Measurements from ENCODE around the gene PPME1. TPM values are rescaled to one million over a fixed set of nuclear protein-coding genes. Genes with fewer than 3 reads are reported as not detected.

The PPME1 gene
- total and polyA plus RNA-seq, 9 of the 15 experiments (the other 6 are each of a cell fraction or from before 2014, with no cell fraction given) = 9.8 to 81.7 (median 37.6) TPM

- BruUV-seq (replicated peaks) = no TSS peak
- no peak for FAIRE-seq
- TF ChIP-seq CBX3 (IDR thresholded peaks at IDR 0.05; ENCODE audit: borderline replicate concordance in 1 of 2, low read length in 2 of 2) (no peak), ZNF140 (CRISPR knock-in tag; IDR thresholded peaks at IDR 0.05) (no peak), ZNF311 (CRISPR knock-in tag; IDR thresholded peaks at IDR 0.05) (no peak), NFATC3 (IDR thresholded peaks at IDR 0.05) (no peak), ZNF354B (CRISPR knock-in tag; IDR thresholded peaks at IDR 0.05) (no peak), SRF (CRISPR knock-in tag; IDR thresholded peaks at IDR 0.05) (no peak), GABPA (tag; conservative IDR thresholded peaks at IDR 0.05; ENCODE audit: low read depth) (no peak), EP400 (IDR thresholded peaks at IDR 0.05) (no peak), XRCC4 (IDR thresholded peaks at IDR 0.05; ENCODE audit: extremely low read depth, insufficient read depth, insufficient read length) (no peak)
- Histone ChIP-seq H3K79me2 (ENCODE audit: control insufficient read depth, insufficient read depth, low read length) (no peaks in the 10 kb centered on the region), H3K36me3 (ENCODE audit: control insufficient read depth, insufficient read depth, low read length) (no peaks in the 10 kb centered on the region), H3K27ac (ENCODE audit: extremely low read depth, low read depth, low read length) (no peak overlapping the region), H3K4me2 (ENCODE audit: insufficient read depth, low read length) (no peak overlapping the region), H3K4me1 (replicated peaks in 1 of 2; ENCODE audit: control insufficient read depth in 2 of 2, insufficient read depth in 2 of 2, low read length in 2 of 2) (no peaks in the 10 kb centered on the region), H3K4me3 (no peak overlapping the region), H2AFZ (ENCODE audit: low read depth, low read length) (no peak overlapping the region), H3K27me3 (ENCODE audit: control insufficient read depth in 2 of 2, insufficient read depth in 2 of 2, low read length in 2 of 2) (peaks cover 23 to 42% of the 10 kb centered on the region in 2 experiments; a peak in 4 of 5 replicates), H3K9ac (ENCODE audit: insufficient read depth in 1 of 2, low read depth in 2 of 2, low read length in 2 of 2) (no peak overlapping the region), H3K9me1 (ENCODE audit: control insufficient read depth, insufficient read depth, low read length) (no peaks in the 10 kb centered on the region), H4K20me1 (replicated peaks; ENCODE audit: control insufficient read depth, insufficient read depth, low read length) (no peaks in the 10 kb centered on the region; the same call in 1 of the 2 replicates), H3K9me3 (replicated peaks; ENCODE audit: control insufficient read depth, insufficient read depth, low read depth, low read length) (no peaks in the 10 kb centered on the region)
- ChIA-PET CTCF (ENCODE audit: low intra/inter-chr PET ratio) (no interaction called here), POLR2A (interaction anchor here (0.7 kb wide), 1 partner anchor 55 kb away, joined by 3 read pairs; no protein-coding TSS in a partner anchor)
- intact Hi-C loops (cut with micrococcal nuclease) = no loop called here
- in situ Hi-C loops (cut with MboI) = no loop called here
- ATAC-seq = no peak
- no peak for DNase-seq (ENCODE audit: extremely low read depth in 1 of 4, low spot score in 3 of 4)
- WGBS (ENCODE audit: insufficient coverage, low coverage, missing lambda C conversion rate) = 8% methylated on average over 6 of the region's 6 CpGs
Observed at GRCh38 chr11:74267014-74267413, 95.9 kb downstream of the PPME1 start.
